ENCODE results near the gene CXCL8. TPM values are rescaled to one million over a fixed set of nuclear protein-coding genes. Genes with fewer than 3 reads are reported as not detected.

Gene CXCL8
- total and polyA plus RNA-seq, 9 donors, result 0.48 to 48.3 (median 2.6) TPM

GRCh38 chr4:73718375-73719373, 21.7 kb upstream of the CXCL8 start:
- no peak for DNase-seq
- TF ChIP-seq, protein P1, sequence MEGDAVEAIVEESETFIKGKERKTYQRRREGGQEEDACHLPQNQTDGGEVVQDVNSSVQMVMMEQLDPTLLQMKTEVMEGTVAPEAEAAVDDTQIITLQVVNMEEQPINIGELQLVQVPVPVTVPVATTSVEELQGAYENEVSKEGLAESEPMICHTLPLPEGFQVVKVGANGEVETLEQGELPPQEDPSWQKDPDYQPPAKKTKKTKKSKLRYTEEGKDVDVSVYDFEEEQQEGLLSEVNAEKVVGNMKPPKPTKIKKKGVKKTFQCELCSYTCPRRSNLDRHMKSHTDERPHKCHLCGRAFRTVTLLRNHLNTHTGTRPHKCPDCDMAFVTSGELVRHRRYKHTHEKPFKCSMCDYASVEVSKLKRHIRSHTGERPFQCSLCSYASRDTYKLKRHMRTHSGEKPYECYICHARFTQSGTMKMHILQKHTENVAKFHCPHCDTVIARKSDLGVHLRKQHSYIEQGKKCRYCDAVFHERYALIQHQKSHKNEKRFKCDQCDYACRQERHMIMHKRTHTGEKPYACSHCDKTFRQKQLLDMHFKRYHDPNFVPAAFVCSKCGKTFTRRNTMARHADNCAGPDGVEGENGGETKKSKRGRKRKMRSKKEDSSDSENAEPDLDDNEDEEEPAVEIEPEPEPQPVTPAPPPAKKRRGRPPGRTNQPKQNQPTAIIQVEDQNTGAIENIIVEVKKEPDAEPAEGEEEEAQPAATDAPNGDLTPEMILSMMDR (IDR thresholded peaks at IDR 0.05), result no peak
- TF ChIP-seq EP300 (IDR thresholded peaks at IDR 0.05) (no peak), POLR2A (IDR thresholded peaks at IDR 0.05) (no peak)
- intact Hi-C loops (cut with DNase I), result no loop called here
- H3K4me3 ChIP-seq, result no peak overlapping the region
- H3K27me3 ChIP-seq, result no peaks in the 10 kb centered on the region
- H3K9me3 ChIP-seq, result no peaks in the 10 kb centered on the region
- H3K4me1 ChIP-seq (ENCODE audit: insufficient read depth), result no peaks in the 10 kb centered on the region
- WGBS, 3 donors, result 89 to 95% (median 91%) methylated on average over 1 of the region's 1 CpG
- no peaks in the 10 kb centered on the region for H3K36me3 ChIP-seq
- no peak overlapping the region for H3K27ac ChIP-seq

DNA sequence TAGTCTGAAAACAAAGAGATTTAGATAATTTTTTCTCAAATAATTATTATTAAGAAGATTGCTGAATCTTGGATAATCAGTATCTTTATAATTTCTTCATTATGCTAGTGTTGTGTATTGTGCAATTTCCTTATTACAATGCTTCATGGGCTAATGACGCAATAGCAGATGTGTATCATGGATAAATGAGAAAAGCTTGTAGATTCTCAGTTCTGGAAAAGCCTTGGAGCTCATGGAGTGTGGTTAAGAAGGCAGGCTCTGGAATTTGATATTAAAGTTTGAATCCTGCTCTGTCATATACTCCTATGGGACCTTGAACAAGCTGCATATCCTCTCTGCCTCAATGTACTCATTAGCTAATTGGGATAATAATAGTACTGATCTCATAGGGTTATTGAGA, 18.9 kb upstream of the CXCL8 start:
- Histone ChIP-seq H3K27me3 (no peaks in the 10 kb centered on the region), H3K27ac (no peak overlapping the region), H3K9me3 (no peaks in the 10 kb centered on the region), H3K4me3 (no peak overlapping the region), H3K4me1 (ENCODE audit: insufficient read depth) (no peaks in the 10 kb centered on the region), H3K36me3 (no peaks in the 10 kb centered on the region)
- 69 to 92% (median 91%) methylated on average over 1 of the region's 1 CpG for WGBS, 3 donors
- intact Hi-C loops (cut with DNase I), result no loop called here
- no peak for DNase-seq
- TF ChIP-seq, protein P1 (IDR thresholded peaks at IDR 0.05), result no peak
- no peak for TF ChIP-seq POLR2A (IDR thresholded peaks at IDR 0.05)
- no peak for TF ChIP-seq EP300 (IDR thresholded peaks at IDR 0.05)

GRCh38 chr4:73721909-73722308, 18.5 kb upstream of the CXCL8 start:
- no peak overlapping the region for H3K4me3 ChIP-seq
- no peaks in the 10 kb centered on the region for H3K36me3 ChIP-seq
- H3K27ac ChIP-seq, result no peak overlapping the region
- intact Hi-C loops (cut with DNase I), result no loop called here
- DNase-seq, result no peak
- 58 to 81% (median 66%) methylated on average over 1 of the region's 1 CpG for WGBS, 3 donors
- TF ChIP-seq, protein P1 (IDR thresholded peaks at IDR 0.05), result no peak
- TF ChIP-seq EP300 (IDR thresholded peaks at IDR 0.05), result no peak
- TF ChIP-seq POLR2A (IDR thresholded peaks at IDR 0.05), result no peak
- no peaks in the 10 kb centered on the region for H3K9me3 ChIP-seq
- no peaks in the 10 kb centered on the region for H3K4me1 ChIP-seq (ENCODE audit: insufficient read depth)
- H3K27me3 ChIP-seq, result no peaks in the 10 kb centered on the region

- no peak for DNase-seq
- no peaks in the 10 kb centered on the region for H3K9me3 ChIP-seq
- 88 to 93% (median 89%) methylated on average over 4 of the region's 4 CpGs for WGBS, 3 donors
Measured at GRCh38 chr4:73723023-73723422, 17.3 kb upstream of the CXCL8 start.

DNA sequence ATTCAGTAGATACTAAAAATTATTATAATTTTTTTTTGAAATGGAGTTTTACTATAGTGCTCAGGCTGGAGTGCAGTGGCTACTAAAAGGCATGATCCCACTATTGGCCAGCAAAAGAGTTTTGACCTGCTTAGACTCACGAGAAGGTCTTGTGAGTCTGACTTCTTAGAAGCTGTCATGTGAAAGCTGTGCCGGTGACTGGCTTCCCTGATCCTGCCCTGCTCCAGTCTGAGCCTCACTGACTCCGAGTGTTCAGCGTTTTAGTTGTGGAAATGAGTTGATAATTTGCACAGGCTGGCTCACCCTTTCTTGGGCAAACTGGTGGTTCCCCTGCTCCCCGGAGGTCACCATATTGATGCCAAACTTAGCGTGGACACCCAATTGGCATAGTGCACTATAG, 16.4 kb upstream of the CXCL8 start:
- Histone ChIP-seq H3K9me3 (no peaks in the 10 kb centered on the region), H3K36me3 (no peaks in the 10 kb centered on the region), H3K4me1 (ENCODE audit: insufficient read depth) (no peaks in the 10 kb centered on the region), H3K4me3 (no peak overlapping the region), H3K27ac (no peak overlapping the region), H3K27me3 (no peaks in the 10 kb centered on the region)
- DNase-seq, result no peak
- intact Hi-C loops (cut with DNase I), result no loop called here
- TF ChIP-seq, protein P1 (IDR thresholded peaks at IDR 0.05), result no peak
- TF ChIP-seq POLR2A (IDR thresholded peaks at IDR 0.05) (no peak), EP300 (IDR thresholded peaks at IDR 0.05) (no peak)
- WGBS, 3 donors, result 74 to 90% (median 82%) methylated on average over 6 of the region's 6 CpGs

More at GRCh38 chr4:73723023-73723422, 17.3 kb upstream of the CXCL8 start:
- H3K4me3 ChIP-seq, result no peak overlapping the region
- H3K27me3 ChIP-seq, result no peaks in the 10 kb centered on the region
- H3K4me1 ChIP-seq (ENCODE audit: insufficient read depth), result no peaks in the 10 kb centered on the region
- TF ChIP-seq POLR2A (IDR thresholded peaks at IDR 0.05) (no peak), EP300 (IDR thresholded peaks at IDR 0.05) (no peak)
- intact Hi-C loops (cut with DNase I), result no loop called here
- H3K27ac ChIP-seq, result no peak overlapping the region
- H3K36me3 ChIP-seq, result no peaks in the 10 kb centered on the region
